IPS DF 4.7 (cell line): Measurements from ENCODE around the gene CTAGE15.
"Not testable (repeated sequence)": the region's sequence is repeated elsewhere in the genome, so short reads cannot be mapped to it uniquely, and the experiment has no call there.

ENCODE experiments used
- DNase-seq: peaks from one replicate; pipeline ENCODE4 v3.0.0-alpha.2; 2013; ENCODE audit warnings: low spot score; ENCODE audit errors: extremely low read depth

CTAGE15 gene

GRCh38 chr7:143571501-143571900, at the start of gene CTAGE15:
Gene CTAGE15, plus strand, starts transcription at chr7:143571801. Its CDS starts 17 bp downstream, at chr7:143571818.
- DNase-seq = not testable (repeated sequence)

GRCh38 chr7:143522309-143522916, 49.2 kb upstream of the CTAGE15 start:
- not testable (repeated sequence) for DNase-seq

- DNase-seq = not testable (repeated sequence)
These were observed 40.3 kb upstream of the CTAGE15 start for GRCh38 chr7:143531169-143531926.

- DNase-seq = not testable (repeated sequence)
These were observed 39.7 kb upstream of the CTAGE15 start for GRCh38 chr7:143531932-143532331.

GRCh38 chr7:143533213-143533839, 38.3 kb upstream of the CTAGE15 start:
- DNase-seq = not testable (repeated sequence)

- not testable (repeated sequence) for DNase-seq
These were observed 35.2 kb upstream of the CTAGE15 start for GRCh38 chr7:143536443-143536842.

GRCh38 chr7:143543288-143544038, 28.1 kb upstream of the CTAGE15 start:
- not testable (repeated sequence) for DNase-seq

- DNase-seq = not testable (repeated sequence)
These were observed 15.6 kb upstream of the CTAGE15 start for GRCh38 chr7:143555968-143556367.

- DNase-seq = not testable (repeated sequence)
These were observed 8.3 kb upstream of the CTAGE15 start for GRCh38 chr7:143563306-143563705.

GRCh38 chr7:143566001-143566400, 5.6 kb upstream of the CTAGE15 start:
- not testable (repeated sequence) for DNase-seq

- DNase-seq = not testable (repeated sequence)
These were observed 16.6 kb downstream of the CTAGE15 start for GRCh38 chr7:143588183-143588582.

- DNase-seq = not testable (repeated sequence)
These were observed 18.3 kb downstream of the CTAGE15 start for GRCh38 chr7:143589897-143590296.

GRCh38 chr7:143598086-143598485, 26.5 kb downstream of the CTAGE15 start:
- DNase-seq = not testable (repeated sequence)

GRCh38 chr7:143603549-143603948, 31.9 kb downstream of the CTAGE15 start:
- not testable (repeated sequence) for DNase-seq

GRCh38 chr7:143606088-143606487, 34.5 kb downstream of the CTAGE15 start:
- DNase-seq = not testable (repeated sequence)

GRCh38 chr7:143615545-143615944, 43.9 kb downstream of the CTAGE15 start:
- not testable (repeated sequence) for DNase-seq

GRCh38 chr7:143617204-143617603, 45.6 kb downstream of the CTAGE15 start:
- not testable (repeated sequence) for DNase-seq

GRCh38 chr7:143620058-143620457, 48.5 kb downstream of the CTAGE15 start:
- DNase-seq = not testable (repeated sequence)

- not testable (repeated sequence) for DNase-seq
These were observed 49.0 kb downstream of the CTAGE15 start, which contains the start of gene TCAF2 for GRCh38 chr7:143620646-143621045. Gene TCAF2, plus strand, starts transcription at chr7:143620974.

- DNase-seq = not testable (repeated sequence)
These were observed 49.6 kb downstream of the CTAGE15 start for GRCh38 chr7:143621175-143621574.

GRCh38 chr7:143622130-143622529, 50.5 kb downstream of the CTAGE15 start:
- DNase-seq = not testable (repeated sequence)
